HuH-7 (cell line): ENCODE data around the gene GSTP1.
"Not testable (repeated sequence)": the region's sequence is repeated elsewhere in the genome, so short reads cannot be mapped to it uniquely, and the experiment has no call there.

Experiments used
- DNase-seq: peaks from one replicate; pipeline ENCODE4 v3.0.0; 2011; ENCODE audit warnings: low spot score

Gene GSTP1

DNA sequence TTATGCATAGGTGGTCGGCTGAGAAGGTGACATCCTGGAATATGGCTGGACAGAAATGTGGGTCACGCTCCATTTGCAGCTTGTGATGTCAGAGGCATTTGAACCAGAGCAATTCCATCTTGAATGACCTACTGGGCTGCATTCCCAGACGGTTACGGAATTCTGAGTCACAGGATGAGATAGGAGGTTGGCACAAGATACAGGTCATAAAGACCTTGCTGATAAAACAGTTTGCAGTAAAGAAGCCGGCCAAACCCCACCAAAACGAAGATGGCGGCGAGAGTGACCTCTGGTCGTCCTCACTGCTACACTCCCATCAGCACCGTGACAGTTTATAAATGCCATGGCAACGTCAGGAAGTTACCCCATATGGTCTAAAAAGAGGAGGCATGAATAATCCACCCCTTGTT lies 19.9 kb upstream of the GSTP1 start:
- DNase-seq, result not testable (repeated sequence)

DNA sequence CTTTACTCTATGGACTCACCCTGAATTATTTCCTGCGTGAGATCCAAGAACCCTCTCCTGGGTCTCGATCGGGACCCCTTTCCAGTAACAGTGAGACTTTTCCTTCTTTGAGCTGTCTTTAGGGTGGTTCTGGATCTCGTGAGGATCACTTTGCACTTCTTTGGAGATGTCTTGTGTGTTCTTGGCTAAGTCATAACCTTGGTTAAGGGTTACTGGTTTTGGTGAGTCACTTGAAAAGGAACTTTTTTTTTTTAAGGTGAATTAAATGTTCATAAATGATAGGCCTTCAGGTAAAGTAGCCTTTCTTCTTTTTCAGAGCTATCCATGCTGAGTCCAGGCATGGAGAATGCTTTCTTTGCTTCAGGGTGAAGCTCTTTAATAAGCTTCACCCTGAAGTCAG lies 19.4 kb upstream of the GSTP1 start:
- DNase-seq, result no peak

GRCh38 chr11:67571443-67571842 lies 12.2 kb upstream of the GSTP1 start:
- DNase-seq, result no peak

DNA sequence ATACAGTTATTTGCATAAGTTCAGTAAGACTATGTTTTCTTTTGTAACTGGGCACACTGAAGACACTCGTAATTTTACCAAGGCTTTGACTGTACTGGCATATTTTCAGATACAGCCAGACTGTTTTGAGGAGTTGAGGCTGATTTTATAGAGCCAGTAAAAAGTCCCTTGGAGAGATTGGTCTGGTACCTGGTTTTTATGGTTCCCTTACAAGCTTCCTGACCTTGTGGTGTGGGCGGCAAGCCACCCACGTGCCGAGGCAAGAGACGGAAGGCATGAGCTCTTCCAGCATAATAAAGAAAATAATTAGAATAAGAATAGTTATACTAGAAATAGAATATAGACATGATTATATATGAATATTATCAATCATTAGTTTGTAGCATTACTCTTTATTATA lies 11.3 kb upstream of the GSTP1 start:
- DNase-seq, result no peak

DNA sequence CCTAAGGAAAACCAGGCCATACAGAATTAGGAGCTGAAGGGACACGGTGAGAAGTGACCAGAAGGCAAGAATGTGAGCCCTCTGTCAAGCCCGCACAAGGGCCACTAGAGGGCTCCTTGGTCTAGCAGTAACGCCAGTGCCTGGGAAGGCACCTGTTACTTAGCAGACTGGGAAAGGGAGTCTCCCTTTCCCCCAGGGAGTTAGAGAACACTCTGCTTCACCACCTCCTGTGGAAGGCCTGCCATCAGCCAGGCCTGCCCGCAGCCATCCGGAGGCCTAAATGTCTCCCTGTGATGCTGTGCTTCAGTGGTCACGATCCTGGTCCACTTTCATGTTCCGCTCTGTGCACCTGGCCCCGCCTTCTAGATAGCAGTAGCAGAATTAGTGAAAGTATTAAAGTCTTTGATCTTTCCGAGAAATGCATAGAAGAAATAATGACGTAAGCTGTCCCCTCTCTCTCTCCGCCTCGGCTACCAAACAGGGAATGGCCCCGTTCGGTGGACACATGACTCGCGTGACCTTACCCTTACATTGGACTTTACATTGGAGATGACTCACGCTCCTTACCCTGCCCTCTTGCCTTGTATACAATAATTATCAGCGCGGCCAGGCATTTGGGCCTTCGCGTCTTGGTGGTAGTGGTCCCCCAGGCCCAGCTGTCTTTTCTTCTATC lies 10.7 kb upstream of the GSTP1 start:
- DNase-seq, result peak; percentile 76

- DNase-seq, result no peak
These were observed 8.7 kb upstream of the GSTP1 start for GRCh38 chr11:67574938-67575337.

DNA sequence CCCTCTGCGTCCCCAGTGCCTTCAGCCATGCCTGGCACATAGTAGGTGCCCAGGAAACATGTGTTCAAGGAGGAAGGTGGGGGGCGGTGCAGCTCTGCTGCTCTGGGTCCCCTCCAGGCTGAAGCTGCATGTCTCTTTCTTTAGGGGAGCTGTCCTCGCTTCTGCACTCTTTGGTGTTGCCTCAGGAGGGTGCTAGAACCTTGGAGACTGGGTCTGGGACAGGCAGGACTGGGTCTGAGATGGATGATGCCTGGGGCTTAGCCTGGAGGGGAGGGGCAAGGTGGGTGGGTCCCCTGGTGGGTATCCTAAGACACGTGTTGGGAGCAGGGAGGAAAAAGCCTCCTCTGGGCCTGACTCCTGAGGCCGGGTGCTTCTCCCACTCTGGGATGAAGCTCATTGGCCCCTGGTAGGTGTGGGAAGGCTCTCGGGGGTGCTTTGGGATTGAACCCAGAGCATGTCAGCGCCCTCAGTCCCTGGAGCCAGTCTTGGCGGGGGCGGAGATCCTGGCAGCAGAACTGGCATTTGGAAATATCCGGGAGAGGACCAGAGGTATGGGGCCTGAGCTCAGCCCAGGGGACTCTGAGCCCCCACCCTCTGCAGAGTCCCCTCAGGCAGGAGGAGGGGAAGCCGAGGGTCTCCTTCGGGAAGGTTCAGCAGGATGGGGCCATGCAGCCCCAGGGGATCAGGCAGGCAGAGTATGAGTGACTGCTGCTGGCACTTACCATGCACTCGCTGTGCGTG lies 6.7 kb upstream of the GSTP1 start:
- peak; percentile 64 for DNase-seq

DNA sequence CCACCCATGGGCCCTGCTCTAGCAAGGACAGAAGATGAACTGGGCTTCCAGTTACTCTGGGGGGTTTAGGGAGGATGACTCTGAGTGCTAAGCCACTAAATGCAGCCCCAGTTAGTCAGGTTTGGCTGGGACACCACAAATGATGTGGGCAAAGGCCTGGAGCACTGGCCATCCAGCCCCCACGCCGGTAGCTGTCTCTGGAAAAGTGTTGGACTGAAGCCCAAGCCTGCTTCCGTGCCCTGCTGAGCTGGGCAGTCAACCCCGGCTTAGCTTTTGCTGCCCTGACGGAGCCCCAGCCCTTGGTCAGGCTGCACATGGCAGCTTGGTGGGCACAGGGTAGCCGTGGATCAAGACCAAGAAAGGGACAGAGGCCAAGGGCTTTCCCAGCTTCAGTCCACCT lies 5.7 kb upstream of the GSTP1 start:
- DNase-seq, result no peak

DNA sequence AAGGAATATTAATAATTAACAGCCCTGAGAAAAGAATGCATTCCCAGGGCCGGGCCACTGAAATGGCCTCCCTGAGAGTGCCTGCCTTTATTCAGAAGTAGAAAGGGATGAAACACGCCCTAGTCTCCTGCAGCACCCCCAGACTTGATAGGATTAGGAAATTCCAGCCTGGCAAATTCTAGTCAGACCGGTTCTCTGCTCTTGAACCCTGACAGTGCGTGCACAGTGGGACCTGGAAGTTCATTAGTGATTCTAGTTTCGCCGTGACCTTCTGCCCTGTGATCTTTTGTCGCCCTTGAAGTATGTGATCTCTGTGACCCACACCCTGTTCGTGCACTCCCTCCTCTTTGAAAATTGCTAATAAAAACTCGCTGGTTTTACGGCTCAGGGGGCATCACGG lies 2.1 kb upstream of the GSTP1 start:
- no peak for DNase-seq

DNA sequence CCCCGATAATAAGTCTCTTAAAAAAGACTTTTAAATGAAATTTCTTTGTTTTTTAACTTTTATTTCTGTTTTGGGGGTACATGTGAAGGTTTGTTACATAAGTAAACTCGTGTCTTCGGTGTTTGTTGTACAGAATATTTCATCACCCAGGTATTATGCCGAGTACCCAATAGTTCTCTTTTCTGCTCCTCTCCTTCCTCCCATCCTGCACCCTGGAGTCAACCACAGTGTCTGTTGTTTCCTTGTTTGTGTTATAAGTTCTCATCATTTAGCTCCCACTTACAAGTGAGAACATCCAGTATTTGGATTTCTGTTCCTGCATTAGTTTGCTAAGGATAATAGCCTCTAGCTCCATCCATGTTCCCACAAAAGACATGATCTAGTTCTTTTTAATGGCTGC lies 1.6 kb upstream of the GSTP1 start:
- no peak for DNase-seq

DNA sequence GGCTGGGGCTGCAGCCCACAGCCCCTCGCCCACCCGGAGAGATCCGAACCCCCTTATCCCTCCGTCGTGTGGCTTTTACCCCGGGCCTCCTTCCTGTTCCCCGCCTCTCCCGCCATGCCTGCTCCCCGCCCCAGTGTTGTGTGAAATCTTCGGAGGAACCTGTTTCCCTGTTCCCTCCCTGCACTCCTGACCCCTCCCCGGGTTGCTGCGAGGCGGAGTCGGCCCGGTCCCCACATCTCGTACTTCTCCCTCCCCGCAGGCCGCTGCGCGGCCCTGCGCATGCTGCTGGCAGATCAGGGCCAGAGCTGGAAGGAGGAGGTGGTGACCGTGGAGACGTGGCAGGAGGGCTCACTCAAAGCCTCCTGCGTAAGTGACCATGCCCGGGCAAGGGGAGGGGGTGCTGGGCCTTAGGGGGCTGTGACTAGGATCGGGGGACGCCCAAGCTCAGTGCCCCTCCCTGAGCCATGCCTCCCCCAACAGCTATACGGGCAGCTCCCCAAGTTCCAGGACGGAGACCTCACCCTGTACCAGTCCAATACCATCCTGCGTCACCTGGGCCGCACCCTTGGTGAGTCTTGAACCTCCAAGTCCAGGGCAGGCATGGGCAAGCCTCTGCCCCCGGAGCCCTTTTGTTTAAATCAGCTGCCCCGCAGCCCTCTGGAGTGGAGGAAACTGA lies 731 bp downstream of the GSTP1 start:
- DNase-seq, result no peak

- DNase-seq, result no peak
These were observed 1.6 kb downstream of the GSTP1 start for GRCh38 chr11:67584881-67585873.

- no peak for DNase-seq
These were observed 2.3 kb downstream of the GSTP1 start for GRCh38 chr11:67585911-67586310.

DNA sequence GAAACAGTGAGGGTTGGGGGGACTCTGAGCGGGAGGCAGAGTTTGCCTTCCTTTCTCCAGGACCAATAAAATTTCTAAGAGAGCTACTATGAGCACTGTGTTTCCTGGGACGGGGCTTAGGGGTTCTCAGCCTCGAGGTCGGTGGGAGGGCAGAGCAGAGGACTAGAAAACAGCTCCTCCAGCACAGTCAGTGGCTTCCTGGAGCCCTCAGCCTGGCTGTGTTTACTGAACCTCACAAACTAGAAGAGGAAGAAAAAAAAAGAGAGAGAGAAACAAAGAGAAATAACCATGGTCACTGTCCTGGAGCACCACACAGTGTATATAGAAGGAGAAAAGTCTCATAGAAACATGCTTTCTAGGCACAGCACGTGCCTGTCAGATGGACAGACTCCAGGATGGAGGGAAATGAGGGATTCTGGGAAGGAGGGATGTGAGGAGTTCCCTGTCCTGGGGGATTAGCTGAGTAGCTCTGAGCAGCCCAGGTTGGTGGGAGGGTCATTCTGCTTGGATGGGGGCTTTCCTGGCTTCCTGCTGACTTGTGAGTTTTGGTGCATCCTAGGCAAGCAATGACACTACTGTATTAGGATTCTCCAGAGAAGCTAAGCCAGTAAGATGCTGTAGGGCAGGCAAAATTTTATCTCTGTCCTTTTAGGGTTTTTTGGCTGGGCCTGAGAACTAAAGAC lies 3.1 kb downstream of the GSTP1 start:
- DNase-seq, result no peak

- DNase-seq, result no peak
These were observed 4.5 kb downstream of the GSTP1 start for GRCh38 chr11:67588136-67588503.

GRCh38 chr11:67588899-67589415 lies 5.3 kb downstream of the GSTP1 start:
- DNase-seq, result not testable (repeated sequence)

GRCh38 chr11:67592880-67593564 lies 9.4 kb downstream of the GSTP1 start:
- no peak for DNase-seq

- no peak for DNase-seq
These were observed 9.9 kb downstream of the GSTP1 start for GRCh38 chr11:67593565-67593905.

DNA sequence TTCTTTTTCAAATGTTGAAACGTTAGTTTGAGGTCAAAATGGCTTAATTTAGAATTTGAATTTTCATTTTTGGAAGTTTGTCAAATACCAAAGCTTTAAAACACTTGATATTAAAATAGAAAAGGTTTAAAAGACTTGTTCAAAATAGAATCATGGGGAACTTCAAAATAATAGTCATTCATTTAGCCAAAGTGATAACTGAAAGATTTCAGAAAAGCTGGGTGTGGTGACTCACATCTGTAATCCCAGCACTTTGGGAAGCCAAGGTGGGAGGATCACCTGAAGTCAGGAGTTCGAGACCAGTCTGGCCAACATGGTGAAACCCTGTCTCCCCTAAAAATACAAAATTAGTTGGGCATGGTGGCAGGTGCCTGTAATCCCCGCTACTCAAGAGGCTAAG lies 10.9 kb downstream of the GSTP1 start:
- DNase-seq, result no peak

GRCh38 chr11:67596753-67597300 lies 13.2 kb downstream of the GSTP1 start:
- DNase-seq, result no peak
